Keratinocyte (primary cell): Measurements from ENCODE around the gene PCCA.

Experiments
- CTCF ChIP-seq, 3 experiments: IDR thresholded peaks in 1 of 3; conservative IDR thresholded peaks in 1 of 3; optimal IDR thresholded peaks in 1 of 3; 2 replicates in 2 of 3; 3 replicates in 1 of 3; pipeline versions ENCODE3 to v1.5.1; 2011; ENCODE audit warnings: low read length in 3 of 3, mild to moderate bottlenecking in 3 of 3, moderate library complexity in 2 of 3, control low read depth in 1 of 3, inconsistent platforms in 1 of 3; ENCODE audit not compliant: insufficient read depth in 2 of 3; ENCODE audit errors: extremely low read depth in 1 of 3
- EZH2 ChIP-seq: IDR thresholded peaks from one replicate; pipeline ENCODE4 v1.6.1; 2012; ENCODE audit warnings: inconsistent platforms, mild to moderate bottlenecking, low read length, moderate library complexity

GRCh38 chr13:100100115-100100879 is 11.4 kb downstream of the PCCA start:
- no peak for TF ChIP-seq CTCF (optimal IDR thresholded peaks at IDR 0.05 in 1 of 3, IDR thresholded peaks at IDR 0.05 in 1 of 3, conservative IDR thresholded peaks at IDR 0.05 in 1 of 3; ENCODE audit: extremely low read depth in 1 of 3, insufficient read depth in 2 of 3, low read length in 3 of 3)
- no peak for TF ChIP-seq EZH2
